Glomerular visceral epithelial cell (primary cell): ENCODE results near the gene RABL6.
"Not testable (repeated sequence)": the region's sequence is repeated elsewhere in the genome, so short reads cannot be mapped to it uniquely, and the experiment has no call there.

Experiments
- DNase-seq: peaks from one replicate; pipeline ENCODE4 v3.0.0-alpha.2; 2016; ENCODE audit errors: extremely low spot score

The RABL6 gene

GRCh38 chr9:136821826-136822544 lies 14.2 kb downstream of the RABL6 start:
- no peak for DNase-seq

GRCh38 chr9:136823136-136824046 lies 15.6 kb downstream of the RABL6 start:
- no peak for DNase-seq

- no peak for DNase-seq
These were observed 16.9 kb downstream of the RABL6 start for GRCh38 chr9:136824496-136825225.

GRCh38 chr9:136825295-136826187 lies 17.8 kb downstream of the RABL6 start:
- no peak for DNase-seq

GRCh38 chr9:136826188-136826541 lies 18.4 kb downstream of the RABL6 start:
- no peak for DNase-seq

GRCh38 chr9:136826703-136827582 lies 19.2 kb downstream of the RABL6 start:
- no peak for DNase-seq

- no peak for DNase-seq
These were observed 20.2 kb downstream of the RABL6 start for GRCh38 chr9:136827794-136828473.

GRCh38 chr9:136828474-136829140 lies 20.9 kb downstream of the RABL6 start:
- DNase-seq: no peak

- no peak for DNase-seq
These were observed 21.7 kb downstream of the RABL6 start for GRCh38 chr9:136829412-136829811.

GRCh38 chr9:136829981-136830885 lies 22.5 kb downstream of the RABL6 start:
- no peak for DNase-seq

- no peak for DNase-seq
These were observed 23.4 kb downstream of the RABL6 start for GRCh38 chr9:136831002-136831719.

GRCh38 chr9:136831720-136832104 lies 24.0 kb downstream of the RABL6 start:
- DNase-seq: no peak

GRCh38 chr9:136832581-136832980 lies 24.8 kb downstream of the RABL6 start:
- no peak for DNase-seq

GRCh38 chr9:136833381-136834048 lies 25.8 kb downstream of the RABL6 start:
- DNase-seq: not testable (repeated sequence)

- no peak for DNase-seq
These were observed 27.6 kb downstream of the RABL6 start for GRCh38 chr9:136835162-136835931.
